ENCODE data around the gene SKA1. TPM values are rescaled to one million over a fixed set of nuclear protein-coding genes. Genes with fewer than 3 reads are reported as not detected.
A peak's percentile ranks its signal among the peaks of the same experiment; 100 is the strongest.
"Not testable (repeated sequence)": the region's sequence is repeated elsewhere in the genome, so short reads cannot be mapped to it uniquely, and the experiment has no call there.

The SKA1 gene
- total RNA-seq, 4 donors from 2014 or later, result 0.45 TPM; not detected in 3

DNA sequence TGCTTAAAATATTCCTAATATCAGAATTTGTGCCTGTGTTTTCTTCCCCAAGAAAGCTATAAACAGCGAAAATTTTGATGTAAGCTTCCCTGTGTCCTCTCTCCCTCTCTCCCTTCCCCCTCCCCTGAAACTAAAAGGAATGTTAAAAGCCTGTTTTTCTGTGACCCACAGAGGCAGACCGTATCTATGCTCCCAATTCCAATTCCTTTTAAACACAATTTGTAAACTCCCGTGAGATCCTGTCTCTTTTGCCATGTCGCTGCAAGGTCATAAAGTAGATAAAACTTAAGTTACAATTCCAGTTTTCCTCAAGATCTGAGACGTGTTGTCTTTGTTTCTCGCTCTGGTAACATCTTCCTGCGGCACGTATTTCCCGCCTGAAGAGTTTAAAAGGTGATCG, 23.3 kb downstream of the SKA1 start:
- no peak for TF ChIP-seq POLR2A (IDR thresholded peaks at IDR 0.05)
- TF ChIP-seq, protein P1, sequence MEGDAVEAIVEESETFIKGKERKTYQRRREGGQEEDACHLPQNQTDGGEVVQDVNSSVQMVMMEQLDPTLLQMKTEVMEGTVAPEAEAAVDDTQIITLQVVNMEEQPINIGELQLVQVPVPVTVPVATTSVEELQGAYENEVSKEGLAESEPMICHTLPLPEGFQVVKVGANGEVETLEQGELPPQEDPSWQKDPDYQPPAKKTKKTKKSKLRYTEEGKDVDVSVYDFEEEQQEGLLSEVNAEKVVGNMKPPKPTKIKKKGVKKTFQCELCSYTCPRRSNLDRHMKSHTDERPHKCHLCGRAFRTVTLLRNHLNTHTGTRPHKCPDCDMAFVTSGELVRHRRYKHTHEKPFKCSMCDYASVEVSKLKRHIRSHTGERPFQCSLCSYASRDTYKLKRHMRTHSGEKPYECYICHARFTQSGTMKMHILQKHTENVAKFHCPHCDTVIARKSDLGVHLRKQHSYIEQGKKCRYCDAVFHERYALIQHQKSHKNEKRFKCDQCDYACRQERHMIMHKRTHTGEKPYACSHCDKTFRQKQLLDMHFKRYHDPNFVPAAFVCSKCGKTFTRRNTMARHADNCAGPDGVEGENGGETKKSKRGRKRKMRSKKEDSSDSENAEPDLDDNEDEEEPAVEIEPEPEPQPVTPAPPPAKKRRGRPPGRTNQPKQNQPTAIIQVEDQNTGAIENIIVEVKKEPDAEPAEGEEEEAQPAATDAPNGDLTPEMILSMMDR (IDR thresholded peaks at IDR 0.05), result no peak
- Histone ChIP-seq H3K36me3 (no peaks in the 10 kb centered on the region), H3K4me1 (no peaks in the 10 kb centered on the region), H3K27ac (no peak overlapping the region), H3K27me3 (no peaks in the 10 kb centered on the region), H3K9me3 (no peaks in the 10 kb centered on the region), H3K4me3 (replicated peaks in 1 of 3) (no peak overlapping the region)
- no peak for DNase-seq
- WGBS, 2 donors, result 44 to 52% methylated on average over 10 of the region's 10 CpGs
- intact Hi-C loops (cut with DNase I), result no loop called here

DNA sequence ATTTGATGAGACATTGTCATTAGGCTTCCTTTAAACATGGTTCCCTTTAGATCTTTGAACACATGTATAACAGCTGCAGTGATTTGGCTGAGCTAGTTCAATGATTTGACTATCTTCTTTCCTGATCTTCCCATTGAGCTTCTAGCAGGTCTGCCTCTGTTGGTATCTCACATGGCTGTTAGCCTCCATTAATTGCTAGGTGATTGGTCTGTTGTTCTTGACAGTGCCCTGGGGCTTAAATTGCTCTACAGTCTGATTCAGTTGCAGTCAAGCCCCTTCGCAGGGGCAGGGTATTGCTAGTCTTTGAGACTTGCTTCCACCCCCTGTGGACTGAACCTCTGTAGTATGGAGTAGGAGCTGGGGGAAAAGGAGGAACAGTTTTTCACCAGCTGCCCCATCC, 24.1 kb downstream of the SKA1 start:
- Histone ChIP-seq H3K27me3 (no peaks in the 10 kb centered on the region), H3K27ac (no peak overlapping the region), H3K4me3 (replicated peaks in 1 of 3) (no peak overlapping the region), H3K36me3 (no peaks in the 10 kb centered on the region), H3K9me3 (no peaks in the 10 kb centered on the region), H3K4me1 (no peaks in the 10 kb centered on the region)
- WGBS, 2 donors, result 93 to 100% methylated on average over 1 of the region's 1 CpG
- no peak for DNase-seq
- intact Hi-C loops (cut with DNase I), result no loop called here
- TF ChIP-seq POLR2A (IDR thresholded peaks at IDR 0.05), result no peak
- TF ChIP-seq, protein P1 (IDR thresholded peaks at IDR 0.05), result no peak

DNA sequence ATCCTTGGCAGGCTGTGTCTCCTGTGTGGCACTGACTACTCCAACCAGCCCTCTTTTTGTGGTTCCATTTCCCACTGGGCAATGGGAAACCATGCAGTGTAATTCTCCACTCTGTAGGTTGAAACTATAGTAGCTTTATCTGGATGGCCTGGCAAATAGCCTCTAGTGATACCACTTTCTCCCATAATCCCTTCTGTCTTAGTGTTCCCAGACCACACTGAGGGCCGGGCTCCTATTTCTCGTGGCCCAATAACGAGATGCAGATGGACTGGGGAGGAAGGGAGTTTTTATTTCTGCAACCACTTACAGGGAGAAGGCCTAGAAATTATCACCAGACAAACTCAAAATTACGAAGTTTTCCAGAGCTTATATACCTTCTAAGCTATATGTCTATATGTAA, 24.7 kb downstream of the SKA1 start:
- no peaks in the 10 kb centered on the region for H3K9me3 ChIP-seq
- no peak overlapping the region for H3K4me3 ChIP-seq (replicated peaks in 1 of 3)
- DNase-seq, result no peak
- H3K27ac ChIP-seq, result no peak overlapping the region
- TF ChIP-seq, protein P1 (IDR thresholded peaks at IDR 0.05), result no peak
- TF ChIP-seq POLR2A (IDR thresholded peaks at IDR 0.05), result no peak
- H3K27me3 ChIP-seq, result no peaks in the 10 kb centered on the region
- H3K4me1 ChIP-seq, result no peaks in the 10 kb centered on the region
- no peaks in the 10 kb centered on the region for H3K36me3 ChIP-seq
- WGBS, 2 donors, result 78 to 83% methylated on average over 4 of the region's 4 CpGs
- intact Hi-C loops (cut with DNase I), result no loop called here

DNA sequence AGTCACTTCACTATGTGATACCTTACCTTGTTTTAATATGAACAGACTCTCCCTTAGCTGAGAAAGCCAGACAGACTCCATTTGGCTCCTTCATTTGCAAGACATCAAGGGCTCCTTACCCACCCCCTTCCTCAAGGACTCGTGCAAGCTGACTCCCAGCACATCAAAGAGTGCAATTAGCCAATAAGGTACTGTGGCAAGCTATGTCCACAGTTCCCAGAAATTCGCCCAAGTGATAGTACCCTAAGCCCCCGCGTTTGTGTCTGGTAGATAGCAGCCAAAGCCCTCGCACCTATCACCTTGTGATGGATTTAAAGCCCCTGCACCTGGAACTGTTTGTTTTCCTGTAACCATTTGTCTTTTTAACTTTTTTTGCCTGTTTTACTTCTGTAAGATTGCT, 25.6 kb downstream of the SKA1 start:
- intact Hi-C loops (cut with DNase I); DNase-seq; H3K4me1 ChIP-seq; H3K27me3 ChIP-seq; H3K27ac ChIP-seq; H3K4me3 ChIP-seq (replicated peaks in 1 of 3); H3K36me3 ChIP-seq; H3K9me3 ChIP-seq: not testable (repeated sequence)
- WGBS, 2 donors, result 66 to 79% methylated on average over 5 of the region's 5 CpGs

DNA sequence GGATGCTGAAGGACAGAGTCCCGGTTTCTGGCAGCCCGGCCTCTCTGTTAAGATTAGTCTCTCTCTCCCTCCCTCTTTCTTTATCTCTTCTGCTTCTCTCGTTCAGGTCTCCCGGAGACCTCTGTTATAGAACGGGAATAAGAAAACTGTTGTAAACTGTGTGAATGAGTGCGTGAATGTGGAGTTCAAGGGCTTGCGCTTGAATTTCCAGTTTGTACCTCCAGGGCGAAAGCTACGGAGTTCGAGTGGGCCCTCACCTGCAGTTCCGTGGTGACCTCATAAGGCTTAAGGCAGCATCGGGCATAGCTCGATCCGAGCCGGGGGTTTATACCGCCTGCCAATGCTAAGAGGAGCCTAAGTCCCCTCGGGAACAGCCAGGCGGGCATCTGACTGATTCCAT, 26.4 kb downstream of the SKA1 start:
- intact Hi-C loops (cut with DNase I), result no loop called here
- no peak for DNase-seq
- no peaks in the 10 kb centered on the region for H3K9me3 ChIP-seq
- H3K27me3 ChIP-seq, result no peaks in the 10 kb centered on the region
- H3K4me3 ChIP-seq (replicated peaks in 1 of 3), result no peak overlapping the region
- WGBS, 2 donors, result 54 to 69% methylated on average over 12 to 18 of the region's 18 CpGs
- no peaks in the 10 kb centered on the region for H3K36me3 ChIP-seq
- no peaks in the 10 kb centered on the region for H3K4me1 ChIP-seq
- H3K27ac ChIP-seq, result no peak overlapping the region
- TF ChIP-seq, protein P1 (IDR thresholded peaks at IDR 0.05), result no peak
- TF ChIP-seq POLR2A (IDR thresholded peaks at IDR 0.05), result no peak

DNA sequence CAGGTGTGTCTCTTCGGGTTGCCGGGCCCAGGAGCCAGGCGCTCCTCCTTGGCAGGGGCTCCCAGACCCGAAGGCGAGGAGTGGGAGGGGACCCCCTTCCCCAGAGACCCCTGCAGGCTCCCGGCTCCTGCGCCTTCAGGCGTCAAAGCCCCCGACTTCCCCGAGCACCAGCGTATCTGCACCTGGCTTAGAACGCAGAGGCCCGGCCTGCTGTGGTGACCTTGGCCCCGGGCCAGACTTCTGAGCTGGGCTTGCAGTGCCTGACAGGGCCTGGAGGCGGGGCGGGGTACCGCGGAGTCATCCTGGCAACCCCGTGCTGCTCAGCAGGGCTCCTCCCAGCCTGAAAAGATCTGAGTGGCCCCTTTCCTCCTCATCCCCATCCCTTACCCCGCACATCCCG, 27.0 kb downstream of the SKA1 start:
- WGBS, 2 donors, result 18 to 26% methylated on average over 13 to 21 of the region's 21 CpGs
- H3K27ac ChIP-seq, result no peak overlapping the region
- no peaks in the 10 kb centered on the region for H3K9me3 ChIP-seq
- H3K36me3 ChIP-seq, result no peaks in the 10 kb centered on the region
- no peak overlapping the region for H3K4me3 ChIP-seq (replicated peaks in 1 of 3)
- no peaks in the 10 kb centered on the region for H3K27me3 ChIP-seq
- DNase-seq, result peak; percentile 48 to 49
- intact Hi-C loops (cut with DNase I), result no loop called here
- no peaks in the 10 kb centered on the region for H3K4me1 ChIP-seq
- no peak for TF ChIP-seq POLR2A (IDR thresholded peaks at IDR 0.05)
- TF ChIP-seq, protein P1 (IDR thresholded peaks at IDR 0.05), result no peak

DNA sequence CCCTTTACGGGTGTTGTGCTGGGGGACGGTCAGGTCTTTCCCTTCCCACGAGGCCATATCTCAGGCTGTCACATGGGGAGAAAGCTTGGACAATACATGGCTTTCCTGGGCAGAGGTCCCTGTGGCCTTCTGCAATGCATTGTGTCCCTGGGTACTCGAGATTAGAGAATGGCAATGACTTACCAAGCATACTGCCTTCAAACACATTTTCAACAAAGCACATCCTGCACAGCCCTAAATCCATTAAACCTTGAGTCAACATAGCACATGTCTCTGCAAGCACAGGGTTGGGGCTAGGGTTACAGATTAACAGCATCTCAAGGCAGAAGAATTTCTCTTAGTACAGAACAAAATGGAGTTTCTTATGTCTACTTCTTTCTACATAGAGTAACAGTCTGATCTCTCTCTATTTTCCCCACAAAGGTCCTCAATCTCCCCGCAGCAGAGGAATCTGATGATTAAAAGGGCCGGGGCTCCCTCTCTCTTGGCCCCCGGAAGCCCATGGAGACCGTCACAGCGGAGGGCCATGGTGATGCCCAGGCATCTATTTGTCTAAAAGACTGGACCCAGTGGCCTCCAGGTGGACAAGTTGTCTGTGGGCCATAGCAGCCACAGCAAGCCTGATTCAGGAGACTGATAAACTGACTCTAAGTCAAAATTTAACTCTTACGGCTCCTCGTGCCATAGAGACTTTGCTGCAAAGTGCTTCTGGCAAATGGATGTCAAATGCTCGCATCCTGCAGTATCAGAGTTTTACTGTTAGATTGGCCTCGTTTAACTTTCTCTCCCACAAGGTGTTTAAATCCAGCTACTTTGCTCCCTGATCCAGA, 30.1 kb downstream of the SKA1 start:
- intact Hi-C loops (cut with DNase I); H3K4me3 ChIP-seq (replicated peaks in 1 of 3); H3K9me3 ChIP-seq; H3K4me1 ChIP-seq; DNase-seq; H3K27me3 ChIP-seq; H3K27ac ChIP-seq; H3K36me3 ChIP-seq: not testable (repeated sequence)
- 70 to 76% methylated on average over 13 of the region's 13 CpGs for WGBS, 2 donors

All from thyroid gland (tissue), 4 donors.